Measurements from ENCODE around the gene GPR155. TPM values are rescaled to one million over a fixed set of nuclear protein-coding genes. Genes with fewer than 3 reads are reported as not detected.

Gene GPR155
- total and polyA plus RNA-seq, 2 donors (not counting 1 experiment from before 2014, with no cell fraction given): 4.2 to 17.6 TPM

- H3K27me3 ChIP-seq (replicated peaks in 1 of 4; ENCODE audit: control extremely low read depth in 1 of 4, control insufficient read depth in 3 of 4, insufficient read depth in 4 of 4, low read length in 3 of 4): no peaks in the 10 kb centered on the region
- H3K4me1 ChIP-seq (ENCODE audit: control insufficient read depth in 2 of 2, insufficient read depth in 2 of 2, low read length in 2 of 2): peaks cover 8 to 18% of the 10 kb centered on the region in 2 donors
- Mint-ChIP-seq H3K4me1 (peaks cover 24% of the 10 kb centered on the region), H3K27ac (no peak overlapping the region), H3K4me3 (peak overlapping the region; percentile 13), H3K27me3 (no peaks in the 10 kb centered on the region), H3K9me3 (ENCODE audit: insufficient read depth) (no peaks in the 10 kb centered on the region)
- ChIA-PET CTCF (interaction anchor here (1.0 to 6.0 kb wide), 6 partner anchors 10 to 203 kb away, joined by 3 to 53 read pairs (median 8); no protein-coding TSS in a partner anchor), POLR2A (no interaction called here)
- H3K27ac ChIP-seq (ENCODE audit: low read length in 2 of 2): no peak overlapping the region
- no peak overlapping the region for H3K9ac ChIP-seq (ENCODE audit: low read length)
- H2AFZ ChIP-seq (ENCODE audit: insufficient read depth, low read depth, low read length, poor library complexity, severe bottlenecking): no peak overlapping the region
- ATAC-seq (ENCODE audit: low read depth) (no peak), DNase-seq (no peak)
- H3K79me2 ChIP-seq (ENCODE audit: control insufficient read depth, insufficient read depth, low read length): peaks cover 3% of the 10 kb centered on the region
- intact Hi-C loops (cut with micrococcal nuclease): loop anchor here (10.0 kb wide), 1 partner anchor 1930 kb away; the partner anchor contains the start of gene PDK1
- no peaks in the 10 kb centered on the region for H4K20me1 ChIP-seq (ENCODE audit: control insufficient read depth, insufficient read depth, low read length, poor library complexity, severe bottlenecking)
- no peaks in the 10 kb centered on the region for H3K36me3 ChIP-seq (replicated peaks in 1 of 2; ENCODE audit: control extremely low read depth in 1 of 2, control insufficient read depth in 1 of 2, extremely low read depth in 1 of 2, insufficient read depth in 2 of 2, low read length in 1 of 2)
- 67% methylated on average over 1 of the region's 2 CpGs for WGBS (ENCODE audit: insufficient coverage)
- TF ChIP-seq EZH2 (IDR thresholded peaks at IDR 0.05; ENCODE audit: borderline replicate concordance, insufficient read depth, low read depth, low read length, poor library complexity, severe bottlenecking) (no peak), CTCF (IDR thresholded peaks at IDR 0.05) (no peak)
- no peaks in the 10 kb centered on the region for H3K9me3 ChIP-seq (ENCODE audit: control extremely low read depth in 1 of 3, control insufficient read depth in 2 of 3, insufficient read depth in 1 of 3, low read length in 2 of 3)
- H3K4me3 ChIP-seq (ENCODE audit: control extremely low read depth in 1 of 5, extremely low read depth in 1 of 5, insufficient read depth in 1 of 5, low read depth in 2 of 5, low read length in 4 of 5): no peak overlapping the region
- H3K4me2 ChIP-seq (replicated peaks; ENCODE audit: low read depth, low read length, poor library complexity, severe bottlenecking): no peak overlapping the region
Observed at GRCh38 chr2:174484573-174484972, 2.3 kb downstream of the GPR155 start.

GRCh38 chr2:174482854-174483253, 4.0 kb downstream of the GPR155 start:
- Histone ChIP-seq H2AFZ (ENCODE audit: insufficient read depth, low read depth, low read length, poor library complexity, severe bottlenecking) (no peak overlapping the region), H3K4me2 (replicated peaks; ENCODE audit: low read depth, low read length, poor library complexity, severe bottlenecking) (no peak overlapping the region), H3K27me3 (replicated peaks in 1 of 4; ENCODE audit: control extremely low read depth in 1 of 4, control insufficient read depth in 3 of 4, insufficient read depth in 4 of 4, low read length in 3 of 4) (no peaks in the 10 kb centered on the region), H3K27ac (ENCODE audit: low read length in 2 of 2) (no peak overlapping the region), H3K9me3 (ENCODE audit: control extremely low read depth in 1 of 3, control insufficient read depth in 2 of 3, insufficient read depth in 1 of 3, low read length in 2 of 3) (no peaks in the 10 kb centered on the region), H3K4me3 (ENCODE audit: control extremely low read depth in 1 of 5, extremely low read depth in 1 of 5, insufficient read depth in 1 of 5, low read depth in 2 of 5, low read length in 4 of 5) (no peak overlapping the region), H4K20me1 (ENCODE audit: control insufficient read depth, insufficient read depth, low read length, poor library complexity, severe bottlenecking) (no peaks in the 10 kb centered on the region), H3K4me1 (ENCODE audit: control insufficient read depth in 2 of 2, insufficient read depth in 2 of 2, low read length in 2 of 2) (peaks cover 7 to 15% of the 10 kb centered on the region in 2 donors), H3K36me3 (replicated peaks in 1 of 2; ENCODE audit: control extremely low read depth in 1 of 2, control insufficient read depth in 1 of 2, extremely low read depth in 1 of 2, insufficient read depth in 2 of 2, low read length in 1 of 2) (no peaks in the 10 kb centered on the region), H3K9ac (ENCODE audit: low read length) (no peak overlapping the region), H3K79me2 (ENCODE audit: control insufficient read depth, insufficient read depth, low read length) (peaks cover 3% of the 10 kb centered on the region)
- ChIA-PET CTCF (interaction anchor here (1.0 to 6.0 kb wide), 2 partner anchors 21 to 39 kb away, joined by 4 to 53 read pairs; no protein-coding TSS in a partner anchor), POLR2A (no interaction called here)
- no peak overlapping the region for H3K27ac Mint-ChIP-seq
- intact Hi-C loops (cut with micrococcal nuclease): loop anchor here (10.0 kb wide), 1 partner anchor 1928 kb away; the partner anchor contains the start of gene PDK1
- H3K4me3 Mint-ChIP-seq: no peak overlapping the region
- WGBS (ENCODE audit: insufficient coverage): no CpG with 5 or more reads among the region's 6 CpGs
- H3K9me3 Mint-ChIP-seq (ENCODE audit: insufficient read depth): no peaks in the 10 kb centered on the region
- H3K4me1 Mint-ChIP-seq: peaks cover 13% of the 10 kb centered on the region
- H3K27me3 Mint-ChIP-seq: no peaks in the 10 kb centered on the region
- TF ChIP-seq EZH2 (IDR thresholded peaks at IDR 0.05; ENCODE audit: borderline replicate concordance, insufficient read depth, low read depth, low read length, poor library complexity, severe bottlenecking): no peak
- TF ChIP-seq CTCF (IDR thresholded peaks at IDR 0.05): no peak
- ATAC-seq (ENCODE audit: low read depth) (no peak), DNase-seq (no peak)

All from B cell (primary cell).